Endothelial cell of umbilical vein (primary cell): Measurements from ENCODE around the gene SLC45A2. TPM values are rescaled to one million over a fixed set of nuclear protein-coding genes. Genes with fewer than 3 reads are reported as not detected.

Experiments
- BruUV-seq: library from RNA; stranded (reverse); fragments of 400-500 nt; replicated peaks from 2 replicates; lab custom pipeline; 2021; lab: Mats Ljungman, UMichigan
- CTCF ChIA-PET: fragments of 300-600, 350-600 bp; sonication (Branson Sonifier 250); formaldehyde crosslinking; loops from one replicate; lab custom pipeline; 2021; ENCODE audit warnings: antibody characterized with exemption, inconsistent platforms; lab: Charles Lee
- POLR2A ChIA-PET: fragments of 300-600, 350-600 bp; sonication (Branson Sonifier 250); formaldehyde crosslinking; loops from one replicate; lab custom pipeline; 2021; ENCODE audit warnings: antibody characterized with exemption, inconsistent platforms; lab: Charles Lee
- DNase-seq: peaks from one replicate; pipeline ENCODE4 v3.0.0-alpha.2; 2011; ENCODE audit warnings: low read depth, low spot score
- FAIRE-seq: peaks from 2 replicates; lab custom pipeline; 2011; peaks lifted over from hg19 to GRCh38; lab: Jason Lieb, UNC
- H2AFZ ChIP-seq: 2 replicates; pipeline ENCODE4 v1.6.0; 2012; ENCODE audit warnings: low read depth, low read length, control low read depth, inconsistent platforms
- H3K27ac ChIP-seq: 2 replicates; pipeline ENCODE4 v1.5.1; 2011; ENCODE audit warnings: low read depth, mild to moderate bottlenecking, control low read depth, low read length, moderate library complexity; ENCODE audit not compliant: insufficient read depth
- H3K27me3 ChIP-seq, 2 experiments: 2 replicates each; pipeline versions ENCODE4 v1.6.0 to v1.6.1; 2011; ENCODE audit warnings: low read length in 2 of 2, mixed read lengths in 1 of 2; ENCODE audit not compliant: control insufficient read depth in 2 of 2, insufficient read depth in 2 of 2
- H3K36me3 ChIP-seq, 2 experiments: 2 replicates in 1 of 2; 3 replicates in 1 of 2; pipeline ENCODE4 v1.5.1; 2011; ENCODE audit warnings: low read length in 2 of 2, mild to moderate bottlenecking in 1 of 2, moderate library complexity in 1 of 2; ENCODE audit not compliant: control insufficient read depth in 2 of 2, insufficient read depth in 2 of 2; ENCODE audit errors: extremely low read depth in 1 of 2
- H3K4me1 ChIP-seq: 3 replicates; pipeline ENCODE4 v1.5.1; 2011; ENCODE audit warnings: mild to moderate bottlenecking, low read length; ENCODE audit not compliant: control insufficient read depth, insufficient read depth; ENCODE audit errors: extremely low read depth
- H3K4me2 ChIP-seq: 2 replicates; pipeline ENCODE4 v1.6.1; 2011; ENCODE audit warnings: low read length, control low read depth, mixed read lengths; ENCODE audit not compliant: insufficient read depth
- H3K4me3 ChIP-seq, 3 experiments: fragments of 200-600 bp in 1 of 3; sonication (generic), shearing (Covaris generic) in 1 of 3; replicated peaks in 1 of 3; 2 replicates each; pipeline ENCODE4 v1.5.1; 2011 to 2016; ENCODE audit warnings: control low read depth in 3 of 3, low read length in 3 of 3, mild to moderate bottlenecking in 2 of 3, inconsistent platforms in 1 of 3, low read depth in 1 of 3, moderate library complexity in 1 of 3; ENCODE audit not compliant: insufficient read depth in 1 of 3
- H3K79me2 ChIP-seq: 2 replicates; pipeline ENCODE4 v1.6.0; 2012; ENCODE audit warnings: low read length, inconsistent platforms; ENCODE audit not compliant: control insufficient read depth, insufficient read depth
- H3K9ac ChIP-seq: replicated peaks from 2 replicates; pipeline ENCODE3; 2011; ENCODE audit warnings: low read length, control low read depth; ENCODE audit not compliant: insufficient read depth; ENCODE audit errors: extremely low read depth
- H3K9me1 ChIP-seq: replicated peaks from 3 replicates; pipeline ENCODE4 v1.6.0; 2011; ENCODE audit warnings: mild to moderate bottlenecking, low read length; ENCODE audit not compliant: control insufficient read depth, insufficient read depth; ENCODE audit errors: extremely low read depth
- H3K9me3 ChIP-seq: replicated peaks from 2 replicates; pipeline ENCODE4 v1.5.1; 2012; ENCODE audit warnings: low read length, inconsistent platforms; ENCODE audit not compliant: control insufficient read depth, insufficient read depth
- H4K20me1 ChIP-seq: replicated peaks from 2 replicates; pipeline ENCODE3; 2011; ENCODE audit warnings: mild to moderate bottlenecking, low read length; ENCODE audit not compliant: control insufficient read depth, insufficient read depth; ENCODE audit errors: extremely low read depth
- EZH2 ChIP-seq: IDR thresholded peaks from 2 replicates; pipeline ENCODE4 v1.6.1; 2012; ENCODE audit warnings: borderline replicate concordance, low read depth, mild to moderate bottlenecking, moderate library complexity, low read length, inconsistent platforms; ENCODE audit not compliant: severe bottlenecking
- FOS ChIP-seq: IDR thresholded peaks from 2 replicates; pipeline ENCODE4 v1.6.1; 2011; ENCODE audit warnings: mild to moderate bottlenecking, low read length, moderate library complexity, borderline replicate concordance; ENCODE audit not compliant: insufficient read depth
- GATA2 ChIP-seq: IDR thresholded peaks from 2 replicates; pipeline ENCODE4 v1.7.0; 2011; ENCODE audit warnings: low read depth, mild to moderate bottlenecking, moderate library complexity, mixed read lengths, low read length; ENCODE audit not compliant: insufficient read length, insufficient read depth
- JUN ChIP-seq: IDR thresholded peaks from 2 replicates; pipeline ENCODE4 v1.6.1; 2011; ENCODE audit warnings: borderline replicate concordance, low read depth; ENCODE audit not compliant: insufficient read length, insufficient read depth
- MYC ChIP-seq: IDR thresholded peaks from one replicate; pipeline ENCODE4 v1.6.1; 2011; ENCODE audit warnings: mild to moderate bottlenecking, low read depth, low read length
- POLR2A ChIP-seq: IDR thresholded peaks from 2 replicates; pipeline ENCODE4 v1.6.1; 2012; ENCODE audit warnings: low read depth, mild to moderate bottlenecking, control low read depth, low read length
- POLR2AphosphoS5 ChIP-seq: IDR thresholded peaks from 2 replicates; pipeline ENCODE4 v1.6.1; 2012; ENCODE audit warnings: low read depth, mild to moderate bottlenecking, control low read depth, low read length, moderate library complexity; ENCODE audit not compliant: insufficient read depth
- dilution Hi-C: fragments of 300-500 bp; cut with MboI; formaldehyde crosslinking; loops from one replicate; pipeline ENCODE4 v1.15.0; 2019; ENCODE audit warnings: low sequenced_read_pairs; ENCODE audit not compliant: extremely low pct_ligation_motif_present
- intact Hi-C: fragments of 100-400 bp; cut with micrococcal nuclease; formaldehyde crosslinking; loops from one replicate; pipeline ENCODE4 v1.10.0; 2022
- polyA plus RNA-seq, 4 experiments: library from polyadenylated mRNA; depleted of rRNA in 3 of 4; stranded (reverse) in 3 of 4; unstranded in 1 of 4; fragments of >200 nt; gene quantifications; 2 replicates each; pipeline versions ENCODE4 v1.2.1 to v1.2.3, GENCODE V29; 2011 to 2012; ENCODE audit warnings: missing spikeins in 1 of 4
- total RNA-seq: library from RNA; stranded (reverse); gene quantifications from 2 replicates; pipeline ENCODE4 v1.2.3, GENCODE V29; 2021
- TF ChIP-seq, protein P1 (sequence below), 2 donors: IDR thresholded peaks; 1 replicate in 1 of 2; 2 replicates in 1 of 2; pipeline ENCODE4 v1.5.1; 2011; ENCODE audit warnings: low read length in 2 of 2, mild to moderate bottlenecking in 2 of 2, moderate library complexity in 2 of 2, control low read depth in 1 of 2, inconsistent platforms in 1 of 2, low read depth in 1 of 2; ENCODE audit not compliant: insufficient read depth in 1 of 2; ENCODE audit errors: extremely low read depth in 1 of 2
- TF ChIP-seq, protein P2 (sequence below): IDR thresholded peaks from 2 replicates; pipeline ENCODE4 v1.6.1; 2011; ENCODE audit not compliant: insufficient read depth, insufficient read length

Gene SLC45A2
- total and polyA plus RNA-seq, 2 donors (not counting 3 experiments of a cell fraction or from before 2014, with no cell fraction given): not detected

DNA sequence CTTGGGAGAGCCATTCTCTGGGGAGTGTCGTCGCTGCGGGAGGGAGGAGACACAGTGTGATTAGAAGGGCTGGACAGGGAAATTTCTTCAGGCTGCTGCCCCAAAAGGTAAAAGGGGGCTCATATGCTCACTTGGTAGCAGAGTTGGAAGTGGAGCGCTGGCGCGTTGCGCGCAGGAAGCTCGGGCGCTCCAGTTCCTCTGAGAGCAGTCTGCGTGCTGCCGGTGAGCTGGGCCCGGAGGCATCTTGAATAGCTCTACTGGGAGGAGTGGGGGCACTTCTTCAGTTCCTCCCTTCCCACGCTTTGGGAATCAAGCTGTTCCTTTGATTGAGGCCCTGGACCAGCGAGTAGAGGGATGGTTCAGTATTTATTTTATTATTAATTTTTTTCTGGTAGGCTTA lies 45.6 kb downstream of the SLC45A2 start:
- dilution Hi-C loops (no loop called here), intact Hi-C loops (no loop called here)
- Histone ChIP-seq H3K36me3 (no peaks in the 10 kb centered on the region), H3K27ac (no peak overlapping the region), H3K79me2 (no peaks in the 10 kb centered on the region), H3K9ac (no peak overlapping the region), H2AFZ (no peak overlapping the region), H3K4me2 (no peak overlapping the region), H3K9me3 (no peaks in the 10 kb centered on the region), H4K20me1 (no peaks in the 10 kb centered on the region), H3K9me1 (no peaks in the 10 kb centered on the region), H3K4me1 (peaks cover 13% of the 10 kb centered on the region), H3K4me3 (no peak overlapping the region), H3K27me3 (peaks cover 42 to 49% of the 10 kb centered on the region in 2 experiments)
- no peak for TF ChIP-seq JUN
- no peak for TF ChIP-seq FOS
- TF ChIP-seq GATA2: no peak
- TF ChIP-seq EZH2: no peak
- no peak for TF ChIP-seq MYC
- no peak for TF ChIP-seq POLR2A
- TF ChIP-seq, protein P1, sequence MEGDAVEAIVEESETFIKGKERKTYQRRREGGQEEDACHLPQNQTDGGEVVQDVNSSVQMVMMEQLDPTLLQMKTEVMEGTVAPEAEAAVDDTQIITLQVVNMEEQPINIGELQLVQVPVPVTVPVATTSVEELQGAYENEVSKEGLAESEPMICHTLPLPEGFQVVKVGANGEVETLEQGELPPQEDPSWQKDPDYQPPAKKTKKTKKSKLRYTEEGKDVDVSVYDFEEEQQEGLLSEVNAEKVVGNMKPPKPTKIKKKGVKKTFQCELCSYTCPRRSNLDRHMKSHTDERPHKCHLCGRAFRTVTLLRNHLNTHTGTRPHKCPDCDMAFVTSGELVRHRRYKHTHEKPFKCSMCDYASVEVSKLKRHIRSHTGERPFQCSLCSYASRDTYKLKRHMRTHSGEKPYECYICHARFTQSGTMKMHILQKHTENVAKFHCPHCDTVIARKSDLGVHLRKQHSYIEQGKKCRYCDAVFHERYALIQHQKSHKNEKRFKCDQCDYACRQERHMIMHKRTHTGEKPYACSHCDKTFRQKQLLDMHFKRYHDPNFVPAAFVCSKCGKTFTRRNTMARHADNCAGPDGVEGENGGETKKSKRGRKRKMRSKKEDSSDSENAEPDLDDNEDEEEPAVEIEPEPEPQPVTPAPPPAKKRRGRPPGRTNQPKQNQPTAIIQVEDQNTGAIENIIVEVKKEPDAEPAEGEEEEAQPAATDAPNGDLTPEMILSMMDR (IDR thresholded peaks at IDR 0.05; ENCODE audit: extremely low read depth in 1 of 2, insufficient read depth in 1 of 2, low read depth in 1 of 2, low read length in 2 of 2): no peak
- TF ChIP-seq, protein P2, sequence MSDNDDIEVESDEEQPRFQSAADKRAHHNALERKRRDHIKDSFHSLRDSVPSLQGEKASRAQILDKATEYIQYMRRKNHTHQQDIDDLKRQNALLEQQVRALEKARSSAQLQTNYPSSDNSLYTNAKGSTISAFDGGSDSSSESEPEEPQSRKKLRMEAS: no peak
- no peak for TF ChIP-seq POLR2AphosphoS5
- BruUV-seq: no TSS peak
- DNase-seq: no peak
- no peak for FAIRE-seq
- ChIA-PET POLR2A (no interaction called here), CTCF (interaction anchor here (0.6 to 2.5 kb wide), 3 partner anchors 57 to 503 kb away, joined by 3 to 10 read pairs (median 5); no protein-coding TSS in a partner anchor)
